Breast epithelium (tissue), 4 donors: ENCODE measurements around the gene PALLD. TPM values are rescaled to one million over a fixed set of nuclear protein-coding genes. Genes with fewer than 3 reads are reported as not detected.

Source experiments
- DNase-seq, 2 donors: peaks; one replicate each; pipeline ENCODE4 v3.0.0-alpha.2; 2019; ENCODE audit warnings: low spot score in 2 of 2
- H3K27ac ChIP-seq, 2 donors: fragments of 200-600 bp; sonication (generic) in 1 of 2; one replicate each; pipeline ENCODE4 v1.5.1; 2016 to 2019; ENCODE audit warnings: mild to moderate bottlenecking in 1 of 2
- H3K27me3 ChIP-seq, 2 donors: fragments of 200-600 bp; sonication (generic) in 1 of 2; one replicate each; pipeline versions ENCODE4 v1.5.1 to v1.6.0; 2017 to 2019; ENCODE audit warnings: control low read depth in 1 of 2, mild to moderate bottlenecking in 1 of 2
- H3K36me3 ChIP-seq: fragments of 200-600 bp; one replicate; pipeline ENCODE4 v1.5.1; 2019
- H3K4me1 ChIP-seq, 2 donors: fragments of 200-600 bp; sonication (generic); one replicate each; pipeline ENCODE4 v1.5.1; 2016 to 2019; ENCODE audit warnings: control low read depth in 1 of 2
- H3K4me3 ChIP-seq, 3 donors: fragments of 200-600 bp; sonication (generic); 1 replicate in 2 of 3; 2 replicates in 1 of 3; pipeline ENCODE4 v1.5.1; 2016 to 2019; ENCODE audit warnings: mild to moderate bottlenecking in 3 of 3, moderate library complexity in 2 of 3
- H3K9me3 ChIP-seq, 2 donors: fragments of 200-600 bp; sonication (generic) in 1 of 2; one replicate each; pipeline ENCODE4 v1.5.1; 2016 to 2019; ENCODE audit warnings: control low read depth in 1 of 2
- CTCF ChIP-seq, 3 donors: fragments of 450-650 bp; IDR thresholded peaks; one replicate each; pipeline ENCODE4 v1.5.1; 2016 to 2017; ENCODE audit warnings: antibody characterized with exemption in 3 of 3, mild to moderate bottlenecking in 3 of 3, moderate library complexity in 3 of 3
- POLR2A ChIP-seq: fragments of 450-650 bp; IDR thresholded peaks from one replicate; pipeline ENCODE4 v1.6.1; 2016; ENCODE audit warnings: antibody characterized with exemption, mild to moderate bottlenecking, moderate library complexity
- POLR2AphosphoS5 ChIP-seq, 3 donors: sonication (generic); formaldehyde crosslinking; IDR thresholded peaks; one replicate each; pipeline ENCODE4 v1.6.1; 2017; ENCODE audit warnings: antibody characterized with exemption in 3 of 3
- intact Hi-C: fragments of 100-400 bp; cut with DNase I; formaldehyde crosslinking; loops from one replicate; pipeline ENCODE4 v1.15.1; 2023; ENCODE audit warnings: low total_unique reads
- total RNA-seq, 3 donors: library from RNA; depleted of rRNA; stranded (reverse); fragments of >200 nt; gene quantifications; one replicate each; pipeline ENCODE4 v1.1.0, GENCODE V29; 2016

PALLD gene
- total RNA-seq, 3 donors from 2014 or later, result 96.0 to 186 (median 174) TPM

GRCh38 chr4:168633064-168633463 lies 136.2 kb downstream of the PALLD start:
- intact Hi-C loops, result no loop called here
- no peaks in the 10 kb centered on the region for H3K27me3 ChIP-seq
- no peak for DNase-seq
- peaks cover 0 to 8% of the 10 kb centered on the region in 2 donors for H3K4me1 ChIP-seq
- H3K4me3 ChIP-seq, result peak overlapping the region in 2 of 3 donors; percentile 70 to 82
- TF ChIP-seq CTCF (IDR thresholded peaks at IDR 0.05), result no peak
- no peak for TF ChIP-seq POLR2A
- TF ChIP-seq POLR2AphosphoS5 (IDR thresholded peaks at IDR 0.05), result no peak
- H3K9me3 ChIP-seq, result no peaks in the 10 kb centered on the region
- peak overlapping the region; percentile 82 for H3K27ac ChIP-seq
- no peaks in the 10 kb centered on the region for H3K36me3 ChIP-seq

- peak overlapping the region in 1 of 3 donors; percentile 70 for H3K4me3 ChIP-seq
- peaks cover 0 to 8% of the 10 kb centered on the region in 2 donors for H3K4me1 ChIP-seq
- DNase-seq, result no peak
- H3K9me3 ChIP-seq, result no peaks in the 10 kb centered on the region
- intact Hi-C loops, result no loop called here
- H3K36me3 ChIP-seq, result no peaks in the 10 kb centered on the region
- peak overlapping the region in 1 of 2 donors; percentile 82 for H3K27ac ChIP-seq
- no peaks in the 10 kb centered on the region for H3K27me3 ChIP-seq
- TF ChIP-seq CTCF (IDR thresholded peaks at IDR 0.05), result no peak
- no peak for TF ChIP-seq POLR2A
- TF ChIP-seq POLR2AphosphoS5 (IDR thresholded peaks at IDR 0.05), result no peak
These were observed 136.6 kb downstream of the PALLD start for GRCh38 chr4:168633496-168633895.

- Histone ChIP-seq H3K27me3 (no peaks in the 10 kb centered on the region), H3K27ac (peak overlapping the region in 1 of 2 donors; percentile 82), H3K36me3 (no peaks in the 10 kb centered on the region), H3K4me1 (peaks cover 0 to 8% of the 10 kb centered on the region in 2 donors), H3K4me3 (peak overlapping the region in 2 of 3 donors; percentile 25 to 29), H3K9me3 (no peaks in the 10 kb centered on the region)
- TF ChIP-seq POLR2A, result no peak
- TF ChIP-seq POLR2AphosphoS5 (IDR thresholded peaks at IDR 0.05), result peak in 1 of 3 donors; percentile 34
- DNase-seq, result peak in 1 of 2 donors; percentile 35
- intact Hi-C loops, result no loop called here
These were observed 137.5 kb downstream of the PALLD start for GRCh38 chr4:168634276-168634802.

GRCh38 chr4:168636040-168636439 lies 139.2 kb downstream of the PALLD start:
- Histone ChIP-seq H3K27ac (peak overlapping the region; percentile 33 to 36), H3K4me3 (no peak overlapping the region), H3K9me3 (no peaks in the 10 kb centered on the region), H3K27me3 (no peaks in the 10 kb centered on the region), H3K36me3 (no peaks in the 10 kb centered on the region), H3K4me1 (peaks cover 0 to 8% of the 10 kb centered on the region in 2 donors)
- intact Hi-C loops, result no loop called here
- DNase-seq, result no peak
- TF ChIP-seq POLR2AphosphoS5 (IDR thresholded peaks at IDR 0.05) (no peak), CTCF (IDR thresholded peaks at IDR 0.05) (no peak), POLR2A (no peak)

- no peaks in the 10 kb centered on the region for H3K27me3 ChIP-seq
- H3K9me3 ChIP-seq, result no peaks in the 10 kb centered on the region
- intact Hi-C loops, result no loop called here
- peak overlapping the region; percentile 33 to 73 for H3K27ac ChIP-seq
- no peak overlapping the region for H3K4me3 ChIP-seq
- H3K4me1 ChIP-seq, result peaks cover 0 to 8% of the 10 kb centered on the region in 2 donors
- TF ChIP-seq POLR2A, result no peak
- TF ChIP-seq POLR2AphosphoS5 (IDR thresholded peaks at IDR 0.05), result no peak
- TF ChIP-seq CTCF (IDR thresholded peaks at IDR 0.05), result no peak
- no peaks in the 10 kb centered on the region for H3K36me3 ChIP-seq
- DNase-seq, result no peak
These were observed 139.8 kb downstream of the PALLD start for GRCh38 chr4:168636506-168637196.
